ENCODE data around the gene WDR35.

Gene WDR35

GRCh38 chr2:19991895-19992294 lies 2.0 kb upstream of the WDR35 start:
- Histone ChIP-seq H3F3A (ENCODE audit: insufficient read depth, low read length) (no peaks in the 10 kb centered on the region), H3K9me2 (replicated peaks; ENCODE audit: insufficient read depth, low read length) (no peaks in the 10 kb centered on the region), H3K4me3 (ENCODE audit: low read length) (no peak overlapping the region), H2AFZ (ENCODE audit: low read length) (no peak overlapping the region), H3K36me3 (replicated peaks; ENCODE audit: insufficient read depth, low read length) (no peaks in the 10 kb centered on the region), H4K20me1 (ENCODE audit: insufficient read depth, low read length) (no peaks in the 10 kb centered on the region), H3K4me1 (ENCODE audit: low read length) (no peaks in the 10 kb centered on the region), H3K27me3 (replicated peaks; ENCODE audit: insufficient read depth, low read length) (no peaks in the 10 kb centered on the region), H3K4me2 (ENCODE audit: low read depth, low read length) (no peak overlapping the region), H3K9ac (ENCODE audit: low read length) (no peak overlapping the region), H3K9me3 (replicated peaks; ENCODE audit: insufficient read depth, low read length) (no peaks in the 10 kb centered on the region), H3K27ac (ENCODE audit: low read length) (no peak overlapping the region), H3K79me2 (ENCODE audit: low read length) (no peaks in the 10 kb centered on the region)
- DNase-seq: no peak
- TF ChIP-seq CTCF (IDR thresholded peaks at IDR 0.05; ENCODE audit: low read length): no peak
- no peak for TF ChIP-seq EZH2 (optimal IDR thresholded peaks at IDR 0.05; ENCODE audit: low read depth, low read length)
- no peak for TF ChIP-seq EZH2phosphoT487 (IDR thresholded peaks at IDR 0.05; ENCODE audit: low read length)

- H3K4me1 ChIP-seq (ENCODE audit: low read length): no peaks in the 10 kb centered on the region
- TF ChIP-seq CTCF (IDR thresholded peaks at IDR 0.05; ENCODE audit: low read length): no peak
- no peak for TF ChIP-seq EZH2 (optimal IDR thresholded peaks at IDR 0.05; ENCODE audit: low read depth, low read length)
- TF ChIP-seq EZH2phosphoT487 (IDR thresholded peaks at IDR 0.05; ENCODE audit: low read length): no peak
- no peak for DNase-seq
- peak overlapping the region; percentile 89 for H2AFZ ChIP-seq (ENCODE audit: low read length)
- H3K36me3 ChIP-seq (replicated peaks; ENCODE audit: insufficient read depth, low read length): no peaks in the 10 kb centered on the region
- peak overlapping the region; percentile 66 for H3K4me3 ChIP-seq (ENCODE audit: low read length)
- no peak overlapping the region for H3K27ac ChIP-seq (ENCODE audit: low read length)
- H3K9me3 ChIP-seq (replicated peaks; ENCODE audit: insufficient read depth, low read length): no peaks in the 10 kb centered on the region
- H3K9ac ChIP-seq (ENCODE audit: low read length): no peak overlapping the region
- no peaks in the 10 kb centered on the region for H3F3A ChIP-seq (ENCODE audit: insufficient read depth, low read length)
- no peaks in the 10 kb centered on the region for H3K79me2 ChIP-seq (ENCODE audit: low read length)
- no peaks in the 10 kb centered on the region for H3K9me2 ChIP-seq (replicated peaks; ENCODE audit: insufficient read depth, low read length)
- H4K20me1 ChIP-seq (ENCODE audit: insufficient read depth, low read length): no peaks in the 10 kb centered on the region
- H3K4me2 ChIP-seq (ENCODE audit: low read depth, low read length): peak overlapping the region; percentile 75
- H3K27me3 ChIP-seq (replicated peaks; ENCODE audit: insufficient read depth, low read length): no peaks in the 10 kb centered on the region
Observed at GRCh38 chr2:19990416-19990728, 467 bp upstream of the WDR35 start.

GRCh38 chr2:19989342-19989666 lies 601 bp downstream of the WDR35 start:
- no peaks in the 10 kb centered on the region for H3K79me2 ChIP-seq (ENCODE audit: low read length)
- H3F3A ChIP-seq (ENCODE audit: insufficient read depth, low read length): no peaks in the 10 kb centered on the region
- no peaks in the 10 kb centered on the region for H3K36me3 ChIP-seq (replicated peaks; ENCODE audit: insufficient read depth, low read length)
- peak overlapping the region; percentile 66 for H3K4me3 ChIP-seq (ENCODE audit: low read length)
- DNase-seq: no peak
- H3K4me2 ChIP-seq (ENCODE audit: low read depth, low read length): peak overlapping the region; percentile 75
- H3K9me2 ChIP-seq (replicated peaks; ENCODE audit: insufficient read depth, low read length): no peaks in the 10 kb centered on the region
- H3K4me1 ChIP-seq (ENCODE audit: low read length): no peaks in the 10 kb centered on the region
- no peaks in the 10 kb centered on the region for H3K9me3 ChIP-seq (replicated peaks; ENCODE audit: insufficient read depth, low read length)
- H3K9ac ChIP-seq (ENCODE audit: low read length): peak overlapping the region; percentile 30; the same call in 1 of the 2 replicates
- H3K27me3 ChIP-seq (replicated peaks; ENCODE audit: insufficient read depth, low read length): no peaks in the 10 kb centered on the region
- H2AFZ ChIP-seq (ENCODE audit: low read length): peak overlapping the region; percentile 89
- no peaks in the 10 kb centered on the region for H4K20me1 ChIP-seq (ENCODE audit: insufficient read depth, low read length)
- H3K27ac ChIP-seq (ENCODE audit: low read length): no peak overlapping the region
- no peak for TF ChIP-seq EZH2phosphoT487 (IDR thresholded peaks at IDR 0.05; ENCODE audit: low read length)
- TF ChIP-seq EZH2 (optimal IDR thresholded peaks at IDR 0.05; ENCODE audit: low read depth, low read length): no peak
- no peak for TF ChIP-seq CTCF (IDR thresholded peaks at IDR 0.05; ENCODE audit: low read length)

Data from MM.1S (cell line).